SK-N-SH (cell line): ENCODE results near the gene SLC6A20. TPM values are rescaled to one million over a fixed set of nuclear protein-coding genes. Genes with fewer than 3 reads are reported as not detected.

Experiments
- CTCF ChIA-PET: fragments of 300-600, 350-600 bp; formaldehyde crosslinking; extraction: SDS; loops from one replicate; lab custom pipeline; 2021; lab: Yijun Ruan, JAX
- POLR2A ChIA-PET: fragments of 350-600 bp; sonication (Branson Sonifier 250); formaldehyde crosslinking; extraction: SDS; loops from one replicate; lab custom pipeline; 2020; ENCODE audit warnings: antibody characterized with exemption, inconsistent platforms; lab: Yijun Ruan, JAX
- DNase-seq: peaks from one replicate; pipeline ENCODE4 v3.0.0; 2012
- H2AFZ ChIP-seq: fragments of 200-600 bp; sonication (generic); 2 replicates; pipeline ENCODE4 v1.8.1; 2016; ENCODE audit warnings: antibody characterized with exemption, mild to moderate bottlenecking, low read depth
- H3F3A ChIP-seq: fragments of 200-600 bp; sonication (generic); replicated peaks from 2 replicates; pipeline ENCODE3; 2016; ENCODE audit warnings: antibody characterized with exemption, mild to moderate bottlenecking; ENCODE audit not compliant: insufficient read depth
- H3K27ac ChIP-seq, 2 experiments: fragments of 200-500 bp in 1 of 2; fragments of 200-600 bp in 1 of 2; sonication (Bioruptor generic) in 1 of 2; sonication (generic), shearing (Covaris generic) in 1 of 2; 2 replicates each; pipeline versions ENCODE4 v1.5.1 to v1.6.1; 2014 to 2016; ENCODE audit warnings: low read depth in 2 of 2, inconsistent platforms in 1 of 2, low read length in 1 of 2, mild to moderate bottlenecking in 1 of 2, mixed read lengths in 1 of 2
- H3K27me3 ChIP-seq: fragments of 200-600 bp; sonication (generic), shearing (Covaris generic); 2 replicates; pipeline ENCODE4 v1.6.1; 2016; ENCODE audit warnings: mixed run types; ENCODE audit not compliant: insufficient read depth
- H3K36me3 ChIP-seq, 2 experiments: fragments of 200-500 bp in 1 of 2; fragments of 200-600 bp in 1 of 2; sonication (Bioruptor generic) in 1 of 2; sonication (generic) in 1 of 2; replicated peaks in 1 of 2; 2 replicates each; pipeline versions ENCODE3 to v1.5.1; 2014 to 2016; ENCODE audit warnings: low read length in 1 of 2, mild to moderate bottlenecking in 1 of 2; ENCODE audit not compliant: insufficient read depth in 2 of 2, control insufficient read depth in 1 of 2
- H3K4me1 ChIP-seq, 2 experiments: fragments of 200-500 bp in 1 of 2; fragments of 200-600 bp in 1 of 2; sonication (Bioruptor generic) in 1 of 2; sonication (generic), shearing (Covaris generic) in 1 of 2; 2 replicates each; pipeline versions ENCODE4 v1.5.1 to v1.6.1; 2014 to 2016; ENCODE audit warnings: low read depth in 1 of 2, low read length in 1 of 2, mixed run types in 1 of 2; ENCODE audit not compliant: insufficient read depth in 2 of 2, control insufficient read depth in 1 of 2
- H3K4me2 ChIP-seq: fragments of 200-600 bp; sonication (generic), shearing (Covaris generic); 2 replicates; pipeline ENCODE4 v1.6.1; 2017; ENCODE audit warnings: mixed run types
- H3K4me3 ChIP-seq, 2 experiments: fragments of 200-500 bp in 1 of 2; fragments of 200-600 bp in 1 of 2; sonication (Bioruptor generic) in 1 of 2; sonication (generic), shearing (Covaris generic) in 1 of 2; 2 replicates each; pipeline versions ENCODE4 v1.5.1 to v1.8.1; 2014 to 2016; ENCODE audit warnings: low read depth in 2 of 2, inconsistent platforms in 1 of 2, low read length in 1 of 2, mild to moderate bottlenecking in 1 of 2, mixed read lengths in 1 of 2, moderate library complexity in 1 of 2
- H3K79me2 ChIP-seq: fragments of 200-600 bp; sonication (generic); 2 replicates; pipeline ENCODE4 v1.8.1; 2017; ENCODE audit warnings: mild to moderate bottlenecking; ENCODE audit not compliant: insufficient read depth
- H3K9ac ChIP-seq: fragments of 200-600 bp; sonication (generic); 2 replicates; pipeline ENCODE4 v1.6.1; 2017; ENCODE audit warnings: mixed run types
- H3K9me2 ChIP-seq: fragments of 200-600 bp; sonication (generic); 2 replicates; pipeline ENCODE4 v1.6.1; 2017; ENCODE audit warnings: mixed run types
- H3K9me3 ChIP-seq: fragments of 200-600 bp; sonication (generic); 2 replicates; pipeline ENCODE4 v1.6.1; 2017; ENCODE audit warnings: mixed run types, mild to moderate bottlenecking, moderate library complexity
- H4K20me1 ChIP-seq: fragments of 200-600 bp; sonication (generic); 2 replicates; pipeline ENCODE4 v1.6.1; 2017; ENCODE audit warnings: mild to moderate bottlenecking, mixed run types; ENCODE audit not compliant: insufficient read depth
- ELF1 ChIP-seq: IDR thresholded peaks from 2 replicates; pipeline ENCODE4 v1.4.0; 2012
- EP300 ChIP-seq, 2 experiments: IDR thresholded peaks; 2 replicates each; pipeline versions ENCODE4 v1.4.0 to v1.6.1; 2012; ENCODE audit warnings: borderline replicate concordance in 1 of 2, low read depth in 1 of 2, low read length in 1 of 2
- FOSL2 ChIP-seq: IDR thresholded peaks from 2 replicates; pipeline ENCODE4 v1.4.0; 2012; ENCODE audit warnings: low read depth, mild to moderate bottlenecking, moderate library complexity, borderline replicate concordance
- GATA2 ChIP-seq: sonication (generic); formaldehyde crosslinking; IDR thresholded peaks from 2 replicates; pipeline ENCODE4 v1.5.0; 2020; ENCODE audit warnings: mild to moderate bottlenecking, missing genetic modification reagents
- MAX ChIP-seq: IDR thresholded peaks from 2 replicates; pipeline ENCODE4 v1.4.0; 2012; ENCODE audit warnings: low read depth
- MEF2A ChIP-seq: IDR thresholded peaks from 2 replicates; pipeline ENCODE4 v1.4.0; 2012; ENCODE audit warnings: low read depth, borderline replicate concordance
- MXI1 ChIP-seq: IDR thresholded peaks from 2 replicates; pipeline ENCODE4 v1.6.1; 2012; ENCODE audit warnings: mild to moderate bottlenecking, low read depth, low read length, improper control_type of control experiment
- NFIC ChIP-seq: IDR thresholded peaks from 2 replicates; pipeline ENCODE4 v1.4.0; 2012; ENCODE audit warnings: borderline replicate concordance
- POLR2AphosphoS5 ChIP-seq: IDR thresholded peaks from 2 replicates; pipeline ENCODE4 v1.6.1; 2012; ENCODE audit warnings: low read depth, low read length
- RCOR1 ChIP-seq: fragments of 150-350 bp; IDR thresholded peaks from 2 replicates; pipeline ENCODE4 v1.6.1; 2017; ENCODE audit warnings: antibody characterized with exemption, low read length
- RFX5 ChIP-seq: IDR thresholded peaks from 2 replicates; pipeline ENCODE4 v1.6.1; 2012; ENCODE audit warnings: mild to moderate bottlenecking, improper control_type of control experiment, low read length
- SIN3A ChIP-seq: IDR thresholded peaks from 2 replicates; pipeline ENCODE4 v1.6.1; 2012; ENCODE audit warnings: low read depth, mild to moderate bottlenecking, low read length, moderate library complexity, borderline replicate concordance
- SMC3 ChIP-seq: IDR thresholded peaks from 2 replicates; pipeline ENCODE4 v1.6.1; 2012; ENCODE audit warnings: low read depth, low read length, improper control_type of control experiment
- TCF12 ChIP-seq: IDR thresholded peaks from 2 replicates; pipeline ENCODE4 v1.4.0; 2012
- USF1 ChIP-seq: IDR thresholded peaks from 2 replicates; pipeline ENCODE4 v1.4.0; 2012; ENCODE audit warnings: low read depth, borderline replicate concordance
- USF2 ChIP-seq: fragments of 150-350 bp; IDR thresholded peaks from 2 replicates; pipeline ENCODE4 v1.6.1; 2017; ENCODE audit warnings: antibody characterized with exemption, low read length, low read depth, borderline replicate concordance
- YY1 ChIP-seq: IDR thresholded peaks from 2 replicates; pipeline ENCODE4 v1.4.0; 2012; ENCODE audit warnings: low read depth, mild to moderate bottlenecking
- WGBS: methylation state at CpG from one replicate; pipeline ENCODE4 v1.1.6; 2017; ENCODE audit warnings: low lambda C conversion rate; 5-methylcytosine and 5-hydroxymethylcytosine counted together
- polyA plus RNA-seq, 3 experiments: library from polyadenylated mRNA; depleted of rRNA; stranded (reverse); fragments of >200 nt; gene quantifications; 2 replicates each; pipeline ENCODE4 v1.2.3, GENCODE V29; 2012

Gene SLC6A20
- polyA plus RNA-seq, 1 of the 3 experiments (the other 2 are of a cell fraction), result not detected

- peaks cover 0 to 2% of the 10 kb centered on the region in 2 experiments; a peak in 2 of 4 replicates for H3K4me1 ChIP-seq
- H3K27me3 ChIP-seq, result no peaks in the 10 kb centered on the region
- ChIA-PET CTCF (no interaction called here), POLR2A (no interaction called here)
- H3K36me3 ChIP-seq, result peaks cover 17 to 48% of the 10 kb centered on the region in 2 experiments
- H3K4me2 ChIP-seq, result no peak overlapping the region
- H3K9me3 ChIP-seq, result no peaks in the 10 kb centered on the region
- H2AFZ ChIP-seq, result no peak overlapping the region
- no peak overlapping the region for H3K27ac ChIP-seq
- TF ChIP-seq USF2 (no peak), GATA2 (CRISPR knock-in tag) (no peak), RCOR1 (no peak), MEF2A (no peak), USF1 (no peak), RFX5 (no peak), MXI1 (no peak), YY1 (no peak), NFIC (no peak), FOSL2 (no peak), TCF12 (no peak)
- no peaks in the 10 kb centered on the region for H3K79me2 ChIP-seq
- DNase-seq, result no peak
- H3F3A ChIP-seq, result peaks cover 9% of the 10 kb centered on the region
- WGBS, result 82% methylated on average over 1 of the region's 1 CpG
- no peak overlapping the region for H3K4me3 ChIP-seq
- H4K20me1 ChIP-seq, result no peaks in the 10 kb centered on the region
- no peak overlapping the region for H3K9ac ChIP-seq
- no peaks in the 10 kb centered on the region; the same call in 1 of the 2 replicates for H3K9me2 ChIP-seq
These were observed 24.8 kb upstream of the SLC6A20 start for GRCh38 chr3:45821127-45821526.

- peaks cover 9% of the 10 kb centered on the region for H3F3A ChIP-seq
- no peaks in the 10 kb centered on the region; the same call in 1 of the 2 replicates for H3K9me2 ChIP-seq
- ChIA-PET CTCF (no interaction called here), POLR2A (no interaction called here)
- no peaks in the 10 kb centered on the region for H3K27me3 ChIP-seq
- H3K79me2 ChIP-seq, result no peaks in the 10 kb centered on the region
- H2AFZ ChIP-seq, result no peak overlapping the region
- no peak for DNase-seq
- H3K9me3 ChIP-seq, result no peaks in the 10 kb centered on the region
- no peak overlapping the region for H3K4me3 ChIP-seq
- H3K9ac ChIP-seq, result no peak overlapping the region
- H3K4me1 ChIP-seq, result peaks cover 0 to 2% of the 10 kb centered on the region in 2 experiments; a peak in 2 of 4 replicates
- TF ChIP-seq MAX, result no peak
- no peak for TF ChIP-seq ELF1
- TF ChIP-seq SIN3A, result no peak
- TF ChIP-seq TCF12, result no peak
- TF ChIP-seq USF1, result no peak
- no peak for TF ChIP-seq SMC3
- TF ChIP-seq EP300 (IDR thresholded peaks at IDR 0.05; ENCODE audit: borderline replicate concordance in 1 of 2, low read depth in 1 of 2, low read length in 1 of 2), result no peak
- no peak for TF ChIP-seq POLR2AphosphoS5
- peaks cover 4 to 32% of the 10 kb centered on the region in 2 experiments for H3K36me3 ChIP-seq
- no peak overlapping the region for H3K27ac ChIP-seq
- WGBS, result 50% methylated on average over 2 of the region's 2 CpGs
- H3K4me2 ChIP-seq, result no peak overlapping the region
- no peaks in the 10 kb centered on the region for H4K20me1 ChIP-seq
These were observed 23.2 kb upstream of the SLC6A20 start for GRCh38 chr3:45819543-45819942.
